HepG2 (cell line): ENCODE measurements around the gene SSH3. TPM values are rescaled to one million over a fixed set of nuclear protein-coding genes. Genes with fewer than 3 reads are reported as not detected.

Source experiments
- ATAC-seq: fragments of 200-7000 bp; cut with Tn5 transposase; 3 replicates; pipeline ENCODE4 v1.9.1; 2020; ENCODE audit warnings: mild to moderate bottlenecking, moderate library complexity
- BruUV-seq: library from RNA; stranded (reverse); fragments of 400-500 nt; replicated peaks from 2 replicates; lab custom pipeline; 2021; lab: Mats Ljungman, UMichigan
- CTCF ChIA-PET: fragments of 300-600 bp; formaldehyde crosslinking; extraction: SDS; loops from one replicate; lab custom pipeline; 2021; ENCODE audit warnings: low total read pairs, inconsistent platforms, low intra/inter-chr PET ratio; lab: Yijun Ruan, JAX
- POLR2A ChIA-PET: fragments of 350-600 bp; sonication (Branson Sonifier 250); formaldehyde crosslinking; loops from one replicate; lab custom pipeline; 2020; ENCODE audit warnings: antibody characterized with exemption, inconsistent platforms; lab: Yijun Ruan, JAX
- DNase-seq: peaks from one replicate; pipeline ENCODE4 v3.0.0-alpha.2; 2015; ENCODE audit warnings: low spot score
- FAIRE-seq: peaks from 3 replicates; lab custom pipeline; 2011; peaks lifted over from hg19 to GRCh38; lab: Jason Lieb, UNC
- H2AFZ ChIP-seq: one replicate; pipeline ENCODE4 v1.6.1; 2011; ENCODE audit warnings: low read length, inconsistent platforms
- H3K27ac ChIP-seq: fragments of 300-600 bp; 3 replicates; pipeline ENCODE4 v1.8.0; 2011; ENCODE audit warnings: mixed run types, mild to moderate bottlenecking, mixed read lengths, low read length, inconsistent platforms; ENCODE audit not compliant: insufficient read depth; ENCODE audit errors: extremely low read length
- H3K27me3 ChIP-seq, 2 experiments: fragments of 200-600 bp in 1 of 2; 2 replicates in 1 of 2; 3 replicates in 1 of 2; pipeline versions ENCODE4 v1.6.0 to v1.8.0; 2011; ENCODE audit warnings: low read length in 2 of 2, mild to moderate bottlenecking in 2 of 2, moderate library complexity in 2 of 2, inconsistent platforms in 1 of 2; ENCODE audit not compliant: insufficient read depth in 2 of 2, control insufficient read depth in 1 of 2
- H3K36me3 ChIP-seq, 2 experiments: fragments of 200-600 bp in 1 of 2; replicated peaks in 1 of 2; 2 replicates in 1 of 2; 3 replicates in 1 of 2; pipeline versions ENCODE4 v1.5.1 to v1.8.0; 2011; ENCODE audit warnings: low read length in 2 of 2, inconsistent platforms in 1 of 2; ENCODE audit not compliant: insufficient read depth in 2 of 2, control insufficient read depth in 1 of 2
- H3K4me1 ChIP-seq: 2 replicates; pipeline ENCODE4 v1.5.1; 2012; ENCODE audit warnings: low read length, inconsistent platforms; ENCODE audit not compliant: insufficient read depth
- H3K4me2 ChIP-seq: 2 replicates; pipeline ENCODE4 v1.6.0; 2011; ENCODE audit warnings: low read depth, low read length, inconsistent platforms
- H3K4me3 ChIP-seq, 3 experiments: fragments of 200-600 bp in 1 of 3; sonication (generic), shearing (Covaris generic) in 1 of 3; replicated peaks in 1 of 3; 2 replicates each; pipeline ENCODE4 v1.5.1; 2011 to 2016; ENCODE audit warnings: low read length in 3 of 3, inconsistent platforms in 2 of 3, low read depth in 2 of 3, mild to moderate bottlenecking in 2 of 3, control low read depth in 1 of 3, mixed read lengths in 1 of 3; ENCODE audit not compliant: insufficient read depth in 1 of 3
- H3K79me2 ChIP-seq: one replicate; pipeline ENCODE4 v1.6.1; 2011; ENCODE audit warnings: low read length, inconsistent platforms; ENCODE audit not compliant: insufficient read depth
- H3K9ac ChIP-seq: 2 replicates; pipeline ENCODE4 v1.6.0; 2011; ENCODE audit warnings: mild to moderate bottlenecking, low read depth, low read length, inconsistent platforms; ENCODE audit not compliant: insufficient read depth
- H3K9me3 ChIP-seq: 2 replicates; pipeline ENCODE4 v1.5.1; 2012; ENCODE audit warnings: mild to moderate bottlenecking, low read length
- H4K20me1 ChIP-seq: 2 replicates; pipeline ENCODE4 v1.6.0; 2011; ENCODE audit warnings: inconsistent platforms, mild to moderate bottlenecking, low read length, moderate library complexity; ENCODE audit not compliant: insufficient read depth
- BCLAF1 ChIP-seq: fragments of 450-650 bp; IDR thresholded peaks from 2 replicates; pipeline ENCODE4 v1.6.1; 2017; ENCODE audit warnings: mild to moderate bottlenecking
- FOXO1 ChIP-seq: sonication (generic); formaldehyde crosslinking; IDR thresholded peaks from 2 replicates; pipeline ENCODE4 v1.4.0; 2020; ENCODE audit warnings: missing genetic modification reagents
- FOXP1 ChIP-seq, 2 experiments: fragments of 450-650 bp in 1 of 2; IDR thresholded peaks; 2 replicates each; pipeline ENCODE4 v1.6.1; 2017 to 2018; ENCODE audit warnings: antibody characterized with exemption in 1 of 2
- HHEX ChIP-seq: IDR thresholded peaks from 2 replicates; pipeline ENCODE4 v1.6.1; 2016; ENCODE audit warnings: control low read depth
- JDP2 ChIP-seq: sonication (generic); formaldehyde crosslinking; IDR thresholded peaks from 2 replicates; pipeline ENCODE4 v1.8.1; 2022; ENCODE audit warnings: missing genetic modification reagents, borderline replicate concordance
- JUND ChIP-seq: sonication (generic); formaldehyde crosslinking; IDR thresholded peaks from 2 replicates; pipeline ENCODE4 v1.8.0; 2022; ENCODE audit warnings: mild to moderate bottlenecking, missing genetic modification reagents
- KAT8 ChIP-seq: IDR thresholded peaks from 2 replicates; pipeline ENCODE4 v1.6.1; 2016; ENCODE audit warnings: missing genetic modification reagents, missing compliant biosample characterization
- MED8 ChIP-seq: sonication (generic); formaldehyde crosslinking; IDR thresholded peaks from 2 replicates; pipeline ENCODE4 v1.8.1; 2023; ENCODE audit warnings: mild to moderate bottlenecking, missing genetic modification reagents; ENCODE audit not compliant: insufficient replicate concordance
- RFX3 ChIP-seq: IDR thresholded peaks from 2 replicates; pipeline ENCODE4 v1.6.1; 2016; ENCODE audit warnings: missing biosample characterization, missing genetic modification reagents
- SIN3B ChIP-seq: fragments of 150-350 bp; IDR thresholded peaks from 2 replicates; pipeline ENCODE4 v1.6.1; 2014; ENCODE audit warnings: low read length
- TFE3 ChIP-seq: IDR thresholded peaks from 2 replicates; pipeline ENCODE4 v1.6.1; 2016
- U2AF1 ChIP-seq: fragments of 200-400 bp; formaldehyde crosslinking; optimal IDR thresholded peaks from 2 replicates; pipeline ENCODE3; 2017; ENCODE audit warnings: mild to moderate bottlenecking, low read depth, low read length
- ZMYM4 ChIP-seq: sonication (generic); formaldehyde crosslinking; IDR thresholded peaks from 2 replicates; pipeline ENCODE4 v1.8.1; 2023; ENCODE audit warnings: mild to moderate bottlenecking, missing genetic modification reagents
- ZNF292 ChIP-seq: sonication (generic); formaldehyde crosslinking; IDR thresholded peaks from 2 replicates; pipeline ENCODE4 v1.8.1; 2022; ENCODE audit warnings: mild to moderate bottlenecking, low read depth, missing genetic modification reagents, borderline replicate concordance
- ZNF496 ChIP-seq: sonication (generic); formaldehyde crosslinking; IDR thresholded peaks from 2 replicates; pipeline ENCODE4 v1.8.1; 2023; ENCODE audit warnings: mild to moderate bottlenecking, moderate library complexity, missing genetic modification reagents; ENCODE audit not compliant: insufficient replicate concordance
- ZNF550 ChIP-seq: sonication (generic); formaldehyde crosslinking; IDR thresholded peaks from 2 replicates; pipeline ENCODE4 v1.4.0; 2020; ENCODE audit warnings: mild to moderate bottlenecking, missing genetic modification reagents, borderline replicate concordance
- ZNF773 ChIP-seq: sonication (generic); formaldehyde crosslinking; IDR thresholded peaks from 2 replicates; pipeline ENCODE4 v1.4.0; 2020; ENCODE audit warnings: missing genetic modification reagents, borderline replicate concordance
- ZNF879 ChIP-seq: sonication (generic); formaldehyde crosslinking; IDR thresholded peaks from 2 replicates; pipeline ENCODE4 v1.8.1; 2023; ENCODE audit warnings: missing genetic modification reagents
- ZSCAN22 ChIP-seq: sonication (generic); formaldehyde crosslinking; IDR thresholded peaks from 2 replicates; pipeline ENCODE4 v1.4.0; 2020; ENCODE audit warnings: mild to moderate bottlenecking, missing genetic modification reagents
- WGBS: methylation state at CpG from one replicate; pipeline ENCODE4 v1.1.6; 2017; ENCODE audit warnings: low lambda C conversion rate; 5-methylcytosine and 5-hydroxymethylcytosine counted together
- in situ Hi-C: cut with HindIII; loops from 2 replicates; pipeline ENCODE4 v1.10.0; 2017; ENCODE audit warnings: low pct_unique_long_range_greater_than_20kb; ENCODE audit not compliant: extremely low pct_ligation_motif_present
- intact Hi-C: fragments of 100-400 bp; cut with micrococcal nuclease; formaldehyde crosslinking; loops from one replicate; pipeline ENCODE4 v1.10.0; 2022; ENCODE audit not compliant: unreplicated experiment
- polyA plus RNA-seq, 8 experiments: library from polyadenylated mRNA; depleted of rRNA in 3 of 8; stranded (reverse) in 7 of 8; unstranded in 1 of 8; fragments of >200 nt; fragmentation: Illumina TruSeq in 4 of 8; extraction: Trizol in 4 of 8; gene quantifications; 2 replicates each; pipeline versions ENCODE4 v1.2.1 to v1.2.3, GENCODE V29; 2011 to 2016; ENCODE audit warnings: low read depth in 4 of 8, missing spikeins in 1 of 8, mixed read lengths in 1 of 8; ENCODE audit not compliant: insufficient read depth in 1 of 8
- total RNA-seq, 5 experiments: library from RNA; depleted of rRNA; stranded (reverse); fragments of >200 nt; fragmentation: Illumina TruSeq; extraction: Trizol; gene quantifications; 2 replicates each; pipeline ENCODE4 v1.2.3, GENCODE V29; 2016; ENCODE audit warnings: low read depth in 1 of 5

Gene SSH3
- total and polyA plus RNA-seq, 2 of the 13 experiments (the other 11 are each of a cell fraction or from before 2014, with no cell fraction given), result 12.4 to 18.8 TPM

DNA sequence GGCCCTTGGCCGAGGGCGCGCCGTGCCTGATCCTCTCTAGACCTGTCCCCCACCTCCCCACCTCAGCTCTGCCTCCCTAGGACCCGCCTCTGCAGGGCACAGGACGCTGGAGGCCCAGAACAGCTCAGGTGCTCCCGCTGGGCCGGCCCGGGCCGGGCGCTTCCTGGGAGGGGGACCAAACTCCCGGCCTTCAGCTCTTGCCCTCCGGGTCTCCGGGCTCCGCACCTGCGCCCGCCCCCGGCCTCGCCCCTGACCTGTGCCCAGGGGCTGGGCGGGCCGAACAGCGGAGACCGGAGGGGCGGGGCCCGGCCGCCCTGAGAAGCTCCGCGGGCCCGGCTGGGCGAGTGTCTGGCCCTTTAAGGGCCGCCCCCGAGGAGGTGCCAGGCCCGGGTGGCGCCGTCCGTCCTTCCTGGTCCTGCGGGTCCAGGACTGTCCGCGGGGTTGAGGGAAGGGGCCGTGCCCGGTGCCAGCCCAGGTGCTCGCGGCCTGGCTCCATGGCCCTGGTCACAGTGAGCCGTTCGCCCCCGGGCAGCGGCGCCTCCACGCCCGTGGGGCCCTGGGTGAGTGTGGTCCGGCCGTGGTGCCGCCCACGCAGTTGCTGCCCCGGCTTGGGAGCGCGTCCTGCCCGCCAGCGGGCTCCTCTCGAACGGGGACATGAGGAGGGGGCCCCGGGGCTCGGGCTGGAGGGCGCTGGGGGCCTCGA, at the start of gene SSH3 (continued):
- TF ChIP-seq U2AF1 (no peak), ZNF773 (CRISPR knock-in tag) (no peak), TFE3 (CRISPR knock-in tag) (no peak), BCLAF1 (no peak), ZMYM4 (CRISPR knock-in tag) (no peak)

DNA sequence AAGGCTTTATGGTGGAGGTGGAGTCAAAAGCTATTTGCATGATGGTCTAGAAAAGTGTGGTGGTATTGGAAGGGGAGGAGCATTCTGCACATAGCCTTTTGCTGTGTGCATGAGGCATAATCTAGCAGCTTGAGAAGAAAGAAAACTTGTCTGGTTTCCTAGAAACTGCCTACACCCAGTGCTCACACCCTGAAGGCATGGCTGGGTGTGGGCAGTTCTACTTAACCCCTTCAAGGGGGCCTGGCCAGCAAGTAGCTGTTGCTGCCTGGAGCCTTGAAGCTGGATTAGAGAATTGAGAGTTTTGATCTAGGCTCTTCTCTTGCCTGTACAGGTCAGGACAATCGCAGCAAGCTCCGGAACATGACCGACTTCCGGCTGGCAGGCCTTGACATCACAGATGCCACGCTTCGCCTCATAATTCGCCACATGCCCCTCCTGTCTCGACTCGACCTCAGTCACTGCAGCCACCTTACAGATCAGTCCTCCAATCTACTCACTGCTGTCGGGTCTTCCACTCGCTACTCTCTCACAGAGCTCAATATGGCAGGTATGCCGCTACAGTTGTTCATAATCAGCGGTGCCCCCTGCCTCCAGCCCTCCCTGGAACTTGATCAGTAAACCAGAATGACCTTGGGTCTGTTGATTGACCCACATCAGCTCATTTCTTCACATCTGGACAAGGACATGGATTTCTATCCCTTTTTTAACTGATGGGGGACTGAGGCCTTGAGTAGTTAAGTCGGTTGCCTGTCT, 49.3 kb upstream of the SSH3 start:
- no peak overlapping the region for H2AFZ ChIP-seq
- H3K36me3 ChIP-seq, result peaks cover 54 to 70% of the 10 kb centered on the region in 2 experiments
- intact Hi-C loops, result no loop called here
- peak overlapping the region; percentile 62 for H3K27ac ChIP-seq
- no peak overlapping the region for H3K9ac ChIP-seq
- H4K20me1 ChIP-seq, result no peaks in the 10 kb centered on the region
- ChIA-PET POLR2A (interaction anchor here (1.6 to 2.1 kb wide), 2 partner anchors 14 to 64 kb away, joined by 3 to 14 read pairs; no protein-coding TSS in a partner anchor), CTCF (no interaction called here)
- ATAC-seq, result no peak; the same call in 1 of the 3 replicates
- FAIRE-seq, result no peak
- H3K4me1 ChIP-seq, result peaks cover 64% of the 10 kb centered on the region
- no peaks in the 10 kb centered on the region for H3K27me3 ChIP-seq
- 95% methylated on average over 14 of the region's 14 CpGs for WGBS
- no peak for DNase-seq
- no peak overlapping the region for H3K4me2 ChIP-seq
- no peaks in the 10 kb centered on the region for H3K9me3 ChIP-seq
- in situ Hi-C loops, result no loop called here
- peaks cover 2% of the 10 kb centered on the region for H3K79me2 ChIP-seq
- no peak overlapping the region for H3K4me3 ChIP-seq
- no TSS peak for BruUV-seq
- no peak for TF ChIP-seq ZNF879 (CRISPR knock-in tag)
- TF ChIP-seq FOXO1 (CRISPR knock-in tag), result no peak
- TF ChIP-seq FOXP1 (IDR thresholded peaks at IDR 0.05), result no peak
- TF ChIP-seq FOXP1 (CRISPR knock-in tag; IDR thresholded peaks at IDR 0.05), result no peak
- no peak for TF ChIP-seq ZNF496 (CRISPR knock-in tag)
- no peak for TF ChIP-seq MED8 (CRISPR knock-in tag)
- no peak for TF ChIP-seq ZNF550 (CRISPR knock-in tag)
- no peak for TF ChIP-seq HHEX
- TF ChIP-seq JUND (CRISPR knock-in tag), result no peak
- no peak for TF ChIP-seq RFX3
- no peak for TF ChIP-seq ZNF292 (CRISPR knock-in tag)
- 0 out of 2 replicates have a peak, but pooled peaks have one; percentile 14 for TF ChIP-seq ZMYM4 (CRISPR knock-in tag)
- TF ChIP-seq ZSCAN22, result no peak
- no peak for TF ChIP-seq KAT8 (CRISPR knock-in tag)
- no peak for TF ChIP-seq JDP2 (CRISPR knock-in tag)
- no peak for TF ChIP-seq SIN3B
